Fibroblast of mammary gland (primary cell): ENCODE measurements around the gene VEZF1.
A peak's percentile ranks its signal among the peaks of the same experiment; 100 is the strongest.
"Not testable (repeated sequence)": the region's sequence is repeated elsewhere in the genome, so short reads cannot be mapped to it uniquely, and the experiment has no call there.

Experiments
- DNase-seq: peaks from one replicate; pipeline ENCODE4 v3.0.0-alpha.2; 2010; ENCODE audit warnings: low read depth
- H3K4me3 ChIP-seq: 2 replicates; pipeline ENCODE4 v1.5.1; 2011; ENCODE audit warnings: low read depth, mild to moderate bottlenecking, low read length, moderate library complexity; ENCODE audit not compliant: control insufficient read depth
- TF ChIP-seq, protein P1 (sequence below): conservative IDR thresholded peaks from 2 replicates; pipeline ENCODE4 v1.5.1; 2011; ENCODE audit warnings: low read depth, low read length, inconsistent platforms; ENCODE audit not compliant: control insufficient read depth, insufficient read depth

The VEZF1 gene

GRCh38 chr17:57983446-57983845 lies 4.6 kb downstream of the VEZF1 start:
- H3K4me3 ChIP-seq: no peak overlapping the region
- DNase-seq: no peak
- TF ChIP-seq, protein P1, sequence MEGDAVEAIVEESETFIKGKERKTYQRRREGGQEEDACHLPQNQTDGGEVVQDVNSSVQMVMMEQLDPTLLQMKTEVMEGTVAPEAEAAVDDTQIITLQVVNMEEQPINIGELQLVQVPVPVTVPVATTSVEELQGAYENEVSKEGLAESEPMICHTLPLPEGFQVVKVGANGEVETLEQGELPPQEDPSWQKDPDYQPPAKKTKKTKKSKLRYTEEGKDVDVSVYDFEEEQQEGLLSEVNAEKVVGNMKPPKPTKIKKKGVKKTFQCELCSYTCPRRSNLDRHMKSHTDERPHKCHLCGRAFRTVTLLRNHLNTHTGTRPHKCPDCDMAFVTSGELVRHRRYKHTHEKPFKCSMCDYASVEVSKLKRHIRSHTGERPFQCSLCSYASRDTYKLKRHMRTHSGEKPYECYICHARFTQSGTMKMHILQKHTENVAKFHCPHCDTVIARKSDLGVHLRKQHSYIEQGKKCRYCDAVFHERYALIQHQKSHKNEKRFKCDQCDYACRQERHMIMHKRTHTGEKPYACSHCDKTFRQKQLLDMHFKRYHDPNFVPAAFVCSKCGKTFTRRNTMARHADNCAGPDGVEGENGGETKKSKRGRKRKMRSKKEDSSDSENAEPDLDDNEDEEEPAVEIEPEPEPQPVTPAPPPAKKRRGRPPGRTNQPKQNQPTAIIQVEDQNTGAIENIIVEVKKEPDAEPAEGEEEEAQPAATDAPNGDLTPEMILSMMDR: no peak

- H3K4me3 ChIP-seq: no peak overlapping the region
- DNase-seq: no peak
- TF ChIP-seq, protein P1: no peak
Observed at GRCh38 chr17:57982452-57983170, 5.4 kb downstream of the VEZF1 start.

DNA sequence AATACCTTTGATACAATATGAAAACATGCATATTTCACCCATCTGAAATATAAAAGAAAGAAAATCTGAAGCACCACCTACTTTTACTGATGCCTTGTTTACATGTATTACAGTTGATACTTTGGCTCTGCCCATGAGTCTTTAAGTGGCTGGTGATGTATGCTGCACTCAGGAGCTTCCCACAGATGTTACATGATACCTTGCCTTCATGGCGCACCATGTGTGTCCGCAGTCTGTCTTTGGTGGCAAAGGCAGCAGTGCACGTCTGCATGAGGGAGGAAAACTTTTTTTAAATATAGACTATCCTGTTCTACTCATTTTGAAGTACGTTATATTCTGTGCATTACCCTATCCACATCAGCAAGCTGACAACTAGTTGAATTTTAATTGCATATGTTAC lies 7.5 kb downstream of the VEZF1 start:
- TF ChIP-seq, protein P1: no peak
- H3K4me3 ChIP-seq: no peak overlapping the region
- no peak for DNase-seq

DNA sequence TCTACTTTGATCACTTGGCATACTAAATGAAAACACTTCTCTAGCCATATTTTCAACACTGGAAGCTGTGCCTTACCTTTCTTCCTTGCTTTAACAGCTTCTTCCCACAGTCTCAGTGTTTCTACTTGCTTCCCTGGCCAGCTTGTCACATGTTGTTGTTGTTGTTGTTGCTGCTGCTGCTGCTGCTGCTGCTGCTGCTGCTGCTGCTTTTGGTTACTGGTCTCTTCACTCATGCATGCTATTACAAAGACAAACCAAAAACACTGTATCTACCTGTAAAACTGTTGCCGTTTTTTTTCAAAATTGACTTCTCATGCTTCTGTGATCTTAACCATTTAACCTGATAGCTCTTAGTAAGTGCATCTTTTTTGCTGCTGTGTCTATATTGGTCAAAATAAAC lies 9.0 kb downstream of the VEZF1 start:
- no peak overlapping the region for H3K4me3 ChIP-seq
- TF ChIP-seq, protein P1: no peak
- DNase-seq: no peak

DNA sequence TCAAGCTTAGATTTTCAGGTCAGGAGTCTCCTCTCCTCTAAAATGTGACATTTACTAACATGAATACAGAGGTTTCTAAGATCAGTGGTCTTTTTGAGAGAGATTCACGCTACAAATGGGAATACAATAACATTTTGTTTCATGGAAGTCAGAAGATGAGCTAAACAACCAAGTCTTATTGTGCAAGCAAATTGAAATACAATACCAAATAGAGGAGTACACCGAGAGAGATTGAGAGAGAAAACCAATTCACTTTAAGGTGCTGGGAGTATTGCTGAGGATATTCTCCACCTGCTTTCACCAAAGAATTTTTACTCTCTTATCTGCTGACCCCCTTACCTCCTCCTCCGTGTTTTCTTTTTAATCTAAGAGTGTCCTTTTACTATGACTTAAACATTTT lies 11.5 kb downstream of the VEZF1 start:
- no peak overlapping the region for H3K4me3 ChIP-seq
- DNase-seq: no peak
- TF ChIP-seq, protein P1: no peak

GRCh38 chr17:57975044-57975443 lies 13.0 kb downstream of the VEZF1 start:
- DNase-seq: peak; percentile 79
- TF ChIP-seq, protein P1: no peak
- no peak overlapping the region for H3K4me3 ChIP-seq

GRCh38 chr17:57974053-57974824 lies 13.8 kb downstream of the VEZF1 start:
- H3K4me3 ChIP-seq, DNase-seq: not testable (repeated sequence)
